Glomerular visceral epithelial cell (primary cell): ENCODE data around the gene ERC2.

ENCODE experiments used
- DNase-seq: peaks from one replicate; pipeline ENCODE4 v3.0.0-alpha.2; 2016; ENCODE audit errors: extremely low spot score

Gene ERC2

GRCh38 chr3:55716044-55716443 is 752.2 kb downstream of the ERC2 start:
- DNase-seq: no peak

GRCh38 chr3:55714057-55714456 is 754.2 kb downstream of the ERC2 start:
- DNase-seq: no peak

GRCh38 chr3:55711646-55712045 is 756.6 kb downstream of the ERC2 start:
- no peak for DNase-seq

GRCh38 chr3:55709411-55710012 is 758.8 kb downstream of the ERC2 start:
- no peak for DNase-seq

GRCh38 chr3:55708921-55709320 is 759.3 kb downstream of the ERC2 start:
- DNase-seq: no peak

- DNase-seq: no peak
Observed at GRCh38 chr3:55708242-55708641, 760.0 kb downstream of the ERC2 start.

GRCh38 chr3:55704521-55704920 is 763.7 kb downstream of the ERC2 start:
- DNase-seq: no peak

GRCh38 chr3:55702822-55703221 is 765.4 kb downstream of the ERC2 start:
- DNase-seq: no peak

- no peak for DNase-seq
Observed at GRCh38 chr3:55701997-55702396, 766.3 kb downstream of the ERC2 start.

GRCh38 chr3:55698831-55699230 is 769.4 kb downstream of the ERC2 start:
- no peak for DNase-seq

- no peak for DNase-seq
Observed at GRCh38 chr3:55697177-55697865, 770.9 kb downstream of the ERC2 start.

- peak; percentile 24 for DNase-seq
Observed at GRCh38 chr3:55692957-55693558, 775.2 kb downstream of the ERC2 start.

GRCh38 chr3:55692295-55692956 is 775.8 kb downstream of the ERC2 start:
- no peak for DNase-seq

GRCh38 chr3:55691141-55691540 is 777.1 kb downstream of the ERC2 start:
- DNase-seq: no peak

GRCh38 chr3:55690726-55691125 is 777.5 kb downstream of the ERC2 start:
- DNase-seq: peak; percentile 26

- no peak for DNase-seq
Observed at GRCh38 chr3:55690177-55690576, 778.1 kb downstream of the ERC2 start.

GRCh38 chr3:55688154-55688553 is 780.1 kb downstream of the ERC2 start:
- DNase-seq: no peak

- no peak for DNase-seq
Observed at GRCh38 chr3:55687526-55687925, 780.7 kb downstream of the ERC2 start.

- no peak for DNase-seq
Observed at GRCh38 chr3:55686426-55687254, 781.6 kb downstream of the ERC2 start.

- DNase-seq: no peak
Observed at GRCh38 chr3:55683666-55684270, 784.5 kb downstream of the ERC2 start.

- DNase-seq: no peak
Observed at GRCh38 chr3:55682461-55682860, 785.8 kb downstream of the ERC2 start.
